ENCODE results near the gene EVI5. TPM values are rescaled to one million over a fixed set of nuclear protein-coding genes. Genes with fewer than 3 reads are reported as not detected.
A peak's percentile ranks its signal among the peaks of the same experiment; 100 is the strongest.

Gene EVI5
- total and polyA plus RNA-seq, 2 donors (not counting 1 experiment from before 2014, with no cell fraction given): 1.5 to 36.3 TPM

DNA sequence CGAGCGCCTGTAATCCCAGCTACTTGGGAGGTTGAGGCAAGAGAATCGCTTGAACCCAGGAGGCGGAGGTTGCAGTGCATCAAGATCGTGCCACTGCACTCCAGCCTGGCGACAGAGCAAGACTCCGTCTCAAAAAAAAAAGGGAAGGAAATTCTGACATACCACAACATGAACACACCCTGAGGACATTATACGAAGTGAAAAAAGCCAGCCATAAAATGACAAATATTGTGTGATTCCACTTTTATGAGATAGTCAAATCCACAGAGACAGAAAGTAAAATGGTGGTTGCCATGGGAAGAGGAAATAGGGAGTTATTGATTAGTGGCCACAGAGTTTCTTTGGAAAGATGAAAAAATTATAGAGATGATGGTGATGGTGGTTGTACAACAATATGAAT, 41.7 kb downstream of the EVI5 start:
- peaks cover 8 to 17% of the 10 kb centered on the region in 2 donors for H3K4me1 ChIP-seq (ENCODE audit: control insufficient read depth in 2 of 2, insufficient read depth in 2 of 2, low read length in 2 of 2)
- H3K9me3 ChIP-seq (ENCODE audit: control extremely low read depth in 1 of 3, control insufficient read depth in 2 of 3, insufficient read depth in 1 of 3, low read length in 2 of 3): peaks cover 1 to 6% (median 4%) of the 10 kb centered on the region in 3 donors
- H4K20me1 ChIP-seq (ENCODE audit: control insufficient read depth, insufficient read depth, low read length, poor library complexity, severe bottlenecking): peaks cover 12% of the 10 kb centered on the region
- ATAC-seq (ENCODE audit: low read depth): no peak
- H3K36me3 ChIP-seq (replicated peaks in 1 of 2; ENCODE audit: control extremely low read depth in 1 of 2, control insufficient read depth in 1 of 2, extremely low read depth in 1 of 2, insufficient read depth in 2 of 2, low read length in 1 of 2): no peaks in the 10 kb centered on the region
- no peak for TF ChIP-seq EZH2 (IDR thresholded peaks at IDR 0.05; ENCODE audit: borderline replicate concordance, insufficient read depth, low read depth, low read length, poor library complexity, severe bottlenecking)
- TF ChIP-seq, protein P1, sequence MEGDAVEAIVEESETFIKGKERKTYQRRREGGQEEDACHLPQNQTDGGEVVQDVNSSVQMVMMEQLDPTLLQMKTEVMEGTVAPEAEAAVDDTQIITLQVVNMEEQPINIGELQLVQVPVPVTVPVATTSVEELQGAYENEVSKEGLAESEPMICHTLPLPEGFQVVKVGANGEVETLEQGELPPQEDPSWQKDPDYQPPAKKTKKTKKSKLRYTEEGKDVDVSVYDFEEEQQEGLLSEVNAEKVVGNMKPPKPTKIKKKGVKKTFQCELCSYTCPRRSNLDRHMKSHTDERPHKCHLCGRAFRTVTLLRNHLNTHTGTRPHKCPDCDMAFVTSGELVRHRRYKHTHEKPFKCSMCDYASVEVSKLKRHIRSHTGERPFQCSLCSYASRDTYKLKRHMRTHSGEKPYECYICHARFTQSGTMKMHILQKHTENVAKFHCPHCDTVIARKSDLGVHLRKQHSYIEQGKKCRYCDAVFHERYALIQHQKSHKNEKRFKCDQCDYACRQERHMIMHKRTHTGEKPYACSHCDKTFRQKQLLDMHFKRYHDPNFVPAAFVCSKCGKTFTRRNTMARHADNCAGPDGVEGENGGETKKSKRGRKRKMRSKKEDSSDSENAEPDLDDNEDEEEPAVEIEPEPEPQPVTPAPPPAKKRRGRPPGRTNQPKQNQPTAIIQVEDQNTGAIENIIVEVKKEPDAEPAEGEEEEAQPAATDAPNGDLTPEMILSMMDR (IDR thresholded peaks at IDR 0.05): no peak
- Mint-ChIP-seq H3K4me1 (peaks cover 26% of the 10 kb centered on the region), H3K9me3 (ENCODE audit: insufficient read depth) (no peaks in the 10 kb centered on the region), H3K27ac (no peak overlapping the region), H3K4me3 (peak overlapping the region; percentile 1), H3K27me3 (no peaks in the 10 kb centered on the region)
- H3K79me2 ChIP-seq (ENCODE audit: control insufficient read depth, insufficient read depth, low read length): peaks cover 23% of the 10 kb centered on the region
- H3K9ac ChIP-seq (ENCODE audit: low read length): no peak overlapping the region
- POLR2A ChIA-PET: interaction anchor here (0.7 kb wide), 1 partner anchor 1020 kb away, joined by 4 read pairs; no protein-coding TSS in a partner anchor
- H3K27ac ChIP-seq (ENCODE audit: low read length in 2 of 2): no peak overlapping the region
- CTCF ChIA-PET: interaction anchor here (0.6 kb wide), 1 partner anchor 76 kb away, joined by 3 read pairs; no protein-coding TSS in a partner anchor
- no peak overlapping the region for H3K4me3 ChIP-seq (ENCODE audit: control extremely low read depth in 1 of 5, extremely low read depth in 1 of 5, insufficient read depth in 1 of 5, low read depth in 2 of 5, low read length in 4 of 5)
- 92% methylated on average over 4 of the region's 8 CpGs for WGBS (ENCODE audit: insufficient coverage)
- no peaks in the 10 kb centered on the region for H3K27me3 ChIP-seq (replicated peaks in 1 of 4; ENCODE audit: control extremely low read depth in 1 of 4, control insufficient read depth in 3 of 4, insufficient read depth in 4 of 4, low read length in 3 of 4)
- peak overlapping the region; percentile 36 for H3K4me2 ChIP-seq (replicated peaks; ENCODE audit: low read depth, low read length, poor library complexity, severe bottlenecking)
- DNase-seq: no peak
- H2AFZ ChIP-seq (ENCODE audit: insufficient read depth, low read depth, low read length, poor library complexity, severe bottlenecking): no peak overlapping the region
- intact Hi-C loops (cut with micrococcal nuclease): no loop called here

DNA sequence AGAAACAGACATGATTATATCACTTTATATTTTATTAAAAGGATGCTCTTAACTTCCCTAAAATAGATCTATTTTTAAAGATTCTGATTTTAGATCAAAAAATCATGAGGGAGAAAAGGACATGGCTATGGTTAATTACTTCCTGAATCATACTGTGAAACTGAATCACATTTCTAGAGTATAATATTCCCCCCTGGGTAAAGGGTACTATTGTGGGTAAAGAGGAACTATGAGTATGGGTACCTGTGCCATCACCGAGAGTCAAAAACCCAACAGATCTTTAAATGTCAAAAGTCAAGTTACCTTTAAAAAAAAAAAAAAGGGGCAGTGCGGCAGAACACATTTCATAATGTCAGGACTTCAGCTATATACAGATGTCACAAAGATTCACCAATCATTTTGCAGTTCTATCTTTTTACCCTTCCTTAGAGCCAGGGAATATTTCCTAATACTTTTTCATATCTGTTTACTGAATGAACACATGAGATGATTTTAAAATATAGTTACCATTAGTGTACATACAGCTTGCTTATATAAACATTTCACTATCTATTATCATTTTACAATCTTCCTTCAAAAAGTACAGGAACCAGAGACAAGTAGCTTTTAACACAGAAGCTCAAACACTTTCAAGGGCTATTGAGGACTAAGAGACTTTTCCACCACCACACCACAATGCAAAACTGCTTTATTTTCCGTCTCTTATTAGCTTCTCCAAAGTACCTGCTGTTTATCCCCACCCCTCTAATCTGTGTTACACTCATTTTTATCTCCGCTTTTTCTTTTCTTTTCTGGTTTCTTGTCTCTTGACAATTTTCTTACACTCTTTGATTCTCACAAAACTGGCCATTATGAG, 45.0 kb downstream of the EVI5 start:
- Mint-ChIP-seq H3K9me3 (ENCODE audit: insufficient read depth) (no peaks in the 10 kb centered on the region), H3K27me3 (no peaks in the 10 kb centered on the region), H3K4me1 (peaks cover 39% of the 10 kb centered on the region), H3K27ac (no peak overlapping the region), H3K4me3 (peak overlapping the region; percentile 1)
- Histone ChIP-seq H3K27me3 (replicated peaks in 1 of 4; ENCODE audit: control extremely low read depth in 1 of 4, control insufficient read depth in 3 of 4, insufficient read depth in 4 of 4, low read length in 3 of 4) (no peaks in the 10 kb centered on the region), H4K20me1 (ENCODE audit: control insufficient read depth, insufficient read depth, low read length, poor library complexity, severe bottlenecking) (no peaks in the 10 kb centered on the region), H3K4me2 (replicated peaks; ENCODE audit: low read depth, low read length, poor library complexity, severe bottlenecking) (peak overlapping the region; percentile 15), H2AFZ (ENCODE audit: insufficient read depth, low read depth, low read length, poor library complexity, severe bottlenecking) (no peak overlapping the region), H3K79me2 (ENCODE audit: control insufficient read depth, insufficient read depth, low read length) (peaks cover 11% of the 10 kb centered on the region), H3K36me3 (replicated peaks in 1 of 2; ENCODE audit: control extremely low read depth in 1 of 2, control insufficient read depth in 1 of 2, extremely low read depth in 1 of 2, insufficient read depth in 2 of 2, low read length in 1 of 2) (peaks cover 0 to 4% of the 10 kb centered on the region in 2 experiments), H3K9ac (ENCODE audit: low read length) (no peak overlapping the region), H3K4me3 (ENCODE audit: control extremely low read depth in 1 of 5, extremely low read depth in 1 of 5, insufficient read depth in 1 of 5, low read depth in 2 of 5, low read length in 4 of 5) (no peak overlapping the region), H3K27ac (ENCODE audit: low read length in 2 of 2) (no peak overlapping the region), H3K9me3 (ENCODE audit: control extremely low read depth in 1 of 3, control insufficient read depth in 2 of 3, insufficient read depth in 1 of 3, low read length in 2 of 3) (peaks cover 1 to 6% (median 5%) of the 10 kb centered on the region in 3 donors), H3K4me1 (ENCODE audit: control insufficient read depth in 2 of 2, insufficient read depth in 2 of 2, low read length in 2 of 2) (peaks cover 8 to 17% of the 10 kb centered on the region in 2 donors)
- no peak for TF ChIP-seq EZH2 (IDR thresholded peaks at IDR 0.05; ENCODE audit: borderline replicate concordance, insufficient read depth, low read depth, low read length, poor library complexity, severe bottlenecking)
- TF ChIP-seq, protein P1 (IDR thresholded peaks at IDR 0.05): no peak
- 79% methylated on average over 2 of the region's 4 CpGs for WGBS (ENCODE audit: insufficient coverage)
- intact Hi-C loops (cut with micrococcal nuclease): no loop called here
- DNase-seq: peak; percentile 39
- peak; percentile 94 for ATAC-seq (ENCODE audit: low read depth)
- ChIA-PET CTCF (interaction anchor here (1.0 to 1.1 kb wide), 2 partner anchors 9 to 79 kb away, joined by 4 to 7 read pairs; no protein-coding TSS in a partner anchor), POLR2A (no interaction called here)

Data from B cell (primary cell).